GM20000 (cell line): Measurements from ENCODE around the gene ASB6.

Experiments used
- DNase-seq: peaks from one replicate; pipeline ENCODE4 v3.0.0; 2012; ENCODE audit warnings: low spot score
- CTCF ChIP-seq: IDR thresholded peaks from 2 replicates; pipeline ENCODE4 v1.5.1; 2012; ENCODE audit warnings: mild to moderate bottlenecking, control low read depth; ENCODE audit errors: extremely low read depth, missing control alignments

The ASB6 gene

GRCh38 chr9:129649726-129650679, 8.1 kb upstream of the ASB6 start:
- no peak for TF ChIP-seq CTCF
- no peak for DNase-seq

GRCh38 chr9:129648764-129649115, 6.8 kb upstream of the ASB6 start:
- no peak for TF ChIP-seq CTCF
- no peak for DNase-seq

- no peak for TF ChIP-seq CTCF
- DNase-seq = no peak
Observed at GRCh38 chr9:129648092-129648763, 6.3 kb upstream of the ASB6 start.

- no peak for TF ChIP-seq CTCF
- no peak for DNase-seq
Observed at GRCh38 chr9:129647635-129648034, 5.7 kb upstream of the ASB6 start.

- TF ChIP-seq CTCF = no peak
- no peak for DNase-seq
Observed at GRCh38 chr9:129646654-129647053, 4.7 kb upstream of the ASB6 start.

GRCh38 chr9:129646252-129646651, 4.3 kb upstream of the ASB6 start:
- DNase-seq = no peak
- no peak for TF ChIP-seq CTCF

- TF ChIP-seq CTCF = no peak
- no peak for DNase-seq
Observed at GRCh38 chr9:129644902-129645301, 3.0 kb upstream of the ASB6 start.
